GM23338 (cell line): ENCODE measurements around the gene EYA2. TPM values are rescaled to one million over a fixed set of nuclear protein-coding genes. Genes with fewer than 3 reads are reported as not detected.

Experiments used
- ATAC-seq: fragments of 200-7000 bp; cut with Tn5 transposase; 3 replicates; pipeline ENCODE4 v1.9.1; 2020
- DNase-seq: peaks from one replicate; pipeline ENCODE4 v3.0.0-alpha.2; 2015; ENCODE audit warnings: low spot score
- H2AFZ ChIP-seq: fragments of 200-600 bp; sonication (generic); 2 replicates; pipeline ENCODE4 v1.8.0; 2016; ENCODE audit warnings: antibody characterized with exemption, mild to moderate bottlenecking, moderate library complexity
- H3F3A ChIP-seq: fragments of 200-600 bp; sonication (generic); replicated peaks from 2 replicates; pipeline ENCODE4 v1.8.0; 2017; ENCODE audit warnings: antibody characterized with exemption, mixed run types, low read depth
- H3K27ac ChIP-seq: fragments of 200-600 bp; sonication (generic); 2 replicates; pipeline ENCODE4 v1.6.1; 2016; ENCODE audit warnings: low read depth
- H3K27me3 ChIP-seq: fragments of 200-600 bp; sonication (generic); 2 replicates; pipeline ENCODE4 v1.8.0; 2016; ENCODE audit warnings: mild to moderate bottlenecking, mixed run types, moderate library complexity; ENCODE audit not compliant: insufficient read depth
- H3K36me3 ChIP-seq: fragments of 200-600 bp; sonication (generic); 2 replicates; pipeline ENCODE4 v1.8.0; 2016; ENCODE audit warnings: mild to moderate bottlenecking; ENCODE audit not compliant: insufficient read depth
- H3K4me1 ChIP-seq: fragments of 200-600 bp; sonication (generic); 2 replicates; pipeline ENCODE4 v1.8.0; 2016; ENCODE audit warnings: mild to moderate bottlenecking, moderate library complexity; ENCODE audit not compliant: insufficient read depth
- H3K4me2 ChIP-seq: fragments of 200-600 bp; sonication (generic); 2 replicates; pipeline ENCODE4 v1.7.1; 2017; ENCODE audit warnings: mixed run types
- H3K4me3 ChIP-seq: fragments of 200-600 bp; sonication (generic); 2 replicates; pipeline ENCODE4 v1.6.1; 2016; ENCODE audit warnings: mixed run types
- H3K79me2 ChIP-seq: fragments of 200-600 bp; sonication (generic); replicated peaks from 2 replicates; pipeline ENCODE4 v1.8.0; 2017; ENCODE audit warnings: mild to moderate bottlenecking; ENCODE audit not compliant: insufficient read depth
- H3K9me2 ChIP-seq: fragments of 200-600 bp; sonication (generic); 2 replicates; pipeline ENCODE4 v1.8.0; 2017; ENCODE audit not compliant: insufficient read depth
- H4K20me1 ChIP-seq: fragments of 200-600 bp; sonication (generic); replicated peaks from 2 replicates; pipeline ENCODE4 v1.8.0; 2017; ENCODE audit warnings: mild to moderate bottlenecking; ENCODE audit not compliant: insufficient read depth
- H3K27ac Mint-ChIP-seq: 2 replicates; pipeline ENCODE4 v1.8.0; 2020; ENCODE audit warnings: inconsistent platforms, mild to moderate bottlenecking, moderate library complexity, mixed read lengths
- H3K27me3 Mint-ChIP-seq: 3 replicates; pipeline ENCODE4 v1.8.0; 2022; ENCODE audit warnings: low read depth, mild to moderate bottlenecking, moderate library complexity, mixed read lengths, inconsistent platforms; ENCODE audit not compliant: insufficient read depth, poor library complexity
- H3K36me3 Mint-ChIP-seq: 3 replicates; pipeline ENCODE4 v1.8.0; 2021; ENCODE audit warnings: low read depth, mild to moderate bottlenecking, inconsistent platforms, moderate library complexity, mixed read lengths
- H3K4me1 Mint-ChIP-seq: 3 replicates; pipeline ENCODE4 v1.8.0; 2020; ENCODE audit warnings: mild to moderate bottlenecking, inconsistent platforms, mixed read lengths
- H3K4me3 Mint-ChIP-seq: 3 replicates; pipeline ENCODE4 v1.8.0; 2021; ENCODE audit warnings: moderate library complexity, mild to moderate bottlenecking, inconsistent platforms, mixed read lengths
- H3K9me3 Mint-ChIP-seq: 3 replicates; pipeline ENCODE4 v1.8.0; 2020; ENCODE audit warnings: moderate library complexity, mild to moderate bottlenecking, inconsistent platforms, mixed read lengths
- CREB1 ChIP-seq: fragments of 250-450 bp; sonication (Bioruptor Pico); IDR thresholded peaks from 2 replicates; pipeline ENCODE4 v1.5.0; 2020; ENCODE audit warnings: low read depth, mild to moderate bottlenecking, moderate library complexity
- EZH2 ChIP-seq: fragments of 200-600 bp; sonication (generic); IDR thresholded peaks from one replicate; pipeline ENCODE4 v1.8.0; 2017; ENCODE audit warnings: antibody characterized with exemption, mild to moderate bottlenecking, low read depth; ENCODE audit not compliant: unreplicated experiment
- JUNB ChIP-seq: IDR thresholded peaks from one replicate; pipeline ENCODE4 v1.6.1; 2016; ENCODE audit warnings: antibody characterized with exemption; ENCODE audit not compliant: unreplicated experiment
- ZNF331 ChIP-seq: fragments of 250-450 bp; sonication (Bioruptor Pico); IDR thresholded peaks from 2 replicates; pipeline ENCODE4 v1.5.0; 2020; ENCODE audit warnings: low read depth, mild to moderate bottlenecking, moderate library complexity
- polyA plus RNA-seq: library from polyadenylated mRNA; unstranded; fragments of >200 nt; fragmentation: Nextera tagmentation; extraction: Ambion mirVana; gene quantifications from 2 replicates; pipeline ENCODE4 v1.2.1, GENCODE V29; 2016
- total RNA-seq: library from RNA; depleted of rRNA; stranded (reverse); fragments of >200 nt; shearing (Covaris generic); gene quantifications from 2 replicates; pipeline ENCODE4 v1.2.3, GENCODE V29; 2014
- TF ChIP-seq, protein P1 (sequence below), 2 experiments: fragments of 200-600 bp in 1 of 2; sonication (generic) in 1 of 2; conservative IDR thresholded peaks; 2 replicates each; pipeline versions ENCODE4 v1.5.1 to v1.6.1; 2016 to 2017; ENCODE audit warnings: antibody characterized with exemption in 2 of 2, low read depth in 2 of 2, mild to moderate bottlenecking in 2 of 2, moderate library complexity in 1 of 2
- TF ChIP-seq, protein P2 (sequence below): fragments of 250-450 bp; sonication (Bioruptor Pico); IDR thresholded peaks from 2 replicates; pipeline ENCODE4 v1.5.0; 2020; ENCODE audit warnings: mild to moderate bottlenecking, moderate library complexity

EYA2 gene
- total and polyA plus RNA-seq, 2 experiments from 2014 or later = 0.50 to 0.56 TPM

DNA sequence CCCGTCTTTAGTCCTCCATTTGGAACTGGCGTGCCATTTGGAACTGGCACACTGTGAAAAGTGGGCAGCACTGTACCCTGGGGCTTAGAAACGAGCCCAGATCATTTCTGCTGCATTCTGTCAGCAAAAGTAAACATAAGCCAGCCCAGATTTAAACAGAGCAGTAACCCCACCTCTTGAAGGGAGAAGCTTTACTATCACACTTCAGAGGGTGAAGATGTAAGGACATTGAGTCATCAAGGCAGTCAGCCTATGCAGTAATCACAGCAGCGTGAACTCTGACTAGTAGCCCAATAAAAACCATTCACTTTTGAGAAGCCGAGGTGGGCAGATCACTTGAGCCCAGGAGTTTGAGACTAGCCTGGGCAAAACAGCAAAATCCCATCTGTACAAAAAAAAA lies 216.9 kb downstream of the EYA2 start (continued):
- TF ChIP-seq, protein P1, sequence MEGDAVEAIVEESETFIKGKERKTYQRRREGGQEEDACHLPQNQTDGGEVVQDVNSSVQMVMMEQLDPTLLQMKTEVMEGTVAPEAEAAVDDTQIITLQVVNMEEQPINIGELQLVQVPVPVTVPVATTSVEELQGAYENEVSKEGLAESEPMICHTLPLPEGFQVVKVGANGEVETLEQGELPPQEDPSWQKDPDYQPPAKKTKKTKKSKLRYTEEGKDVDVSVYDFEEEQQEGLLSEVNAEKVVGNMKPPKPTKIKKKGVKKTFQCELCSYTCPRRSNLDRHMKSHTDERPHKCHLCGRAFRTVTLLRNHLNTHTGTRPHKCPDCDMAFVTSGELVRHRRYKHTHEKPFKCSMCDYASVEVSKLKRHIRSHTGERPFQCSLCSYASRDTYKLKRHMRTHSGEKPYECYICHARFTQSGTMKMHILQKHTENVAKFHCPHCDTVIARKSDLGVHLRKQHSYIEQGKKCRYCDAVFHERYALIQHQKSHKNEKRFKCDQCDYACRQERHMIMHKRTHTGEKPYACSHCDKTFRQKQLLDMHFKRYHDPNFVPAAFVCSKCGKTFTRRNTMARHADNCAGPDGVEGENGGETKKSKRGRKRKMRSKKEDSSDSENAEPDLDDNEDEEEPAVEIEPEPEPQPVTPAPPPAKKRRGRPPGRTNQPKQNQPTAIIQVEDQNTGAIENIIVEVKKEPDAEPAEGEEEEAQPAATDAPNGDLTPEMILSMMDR (conservative IDR thresholded peaks at IDR 0.05; ENCODE audit: low read depth in 2 of 2) = no peak
- TF ChIP-seq ZNF331 (CRISPR knock-in tag) (no peak), EZH2 (no peak), CREB1 (CRISPR knock-in tag) (no peak), JUNB (no peak)

DNA sequence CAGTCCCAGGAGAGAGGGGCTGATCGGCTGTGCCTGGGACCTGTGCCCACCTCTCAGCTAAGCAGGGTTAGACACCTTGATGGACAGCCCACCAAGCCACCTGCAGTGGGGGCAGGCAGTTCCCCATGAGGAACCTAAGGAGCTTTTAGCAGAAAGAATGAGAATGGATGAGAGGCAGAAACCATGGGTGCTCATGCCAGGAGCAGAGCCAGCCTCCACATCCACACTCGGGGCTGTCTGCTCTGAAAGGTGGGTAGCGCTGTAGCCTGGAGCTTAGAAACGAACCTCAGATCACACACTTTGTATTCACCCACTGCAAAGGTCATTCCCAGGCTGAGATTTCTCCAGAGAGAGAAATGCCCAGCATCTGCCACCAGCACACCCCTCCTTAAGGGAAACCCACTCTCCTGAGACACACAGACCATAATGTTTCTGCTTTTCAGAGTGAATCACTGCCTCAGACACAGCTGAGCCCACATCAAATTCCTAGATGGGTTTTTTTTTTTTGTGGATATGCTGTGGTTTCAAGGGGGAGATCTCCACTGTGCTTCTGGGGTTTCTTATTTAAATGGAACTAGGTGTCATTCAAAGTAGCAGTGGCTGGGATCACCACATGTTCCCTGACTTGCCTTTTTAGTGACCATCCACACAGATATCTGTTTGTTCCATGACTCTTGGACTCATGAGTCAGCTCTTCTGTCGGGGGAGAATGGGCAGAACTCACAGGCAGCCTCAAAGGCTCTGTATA lies 218.9 kb downstream of the EYA2 start:
- Histone ChIP-seq H4K20me1 (no peaks in the 10 kb centered on the region), H3F3A (no peaks in the 10 kb centered on the region), H3K4me2 (no peak overlapping the region), H3K4me1 (peaks cover 10% of the 10 kb centered on the region), H3K27ac (no peak overlapping the region), H3K9me2 (no peaks in the 10 kb centered on the region), H3K27me3 (no peaks in the 10 kb centered on the region), H3K79me2 (no peaks in the 10 kb centered on the region), H2AFZ (no peak overlapping the region; the same call in 1 of the 2 replicates), H3K36me3 (no peaks in the 10 kb centered on the region), H3K4me3 (no peak overlapping the region)
- Mint-ChIP-seq H3K4me1 (peaks cover 20% of the 10 kb centered on the region), H3K9me3 (0 out of 3 replicates have a peak, but pooled peaks cover 6% of the 10 kb centered on the region), H3K4me3 (no peak overlapping the region), H3K27me3 (peaks cover 2% of the 10 kb centered on the region), H3K36me3 (no peaks in the 10 kb centered on the region; the same call in 2 of the 3 replicates), H3K27ac (peak overlapping the region; percentile 21; the same call in 1 of the 2 replicates)
- DNase-seq (no peak), ATAC-seq (no peak)
- TF ChIP-seq, protein P2, sequence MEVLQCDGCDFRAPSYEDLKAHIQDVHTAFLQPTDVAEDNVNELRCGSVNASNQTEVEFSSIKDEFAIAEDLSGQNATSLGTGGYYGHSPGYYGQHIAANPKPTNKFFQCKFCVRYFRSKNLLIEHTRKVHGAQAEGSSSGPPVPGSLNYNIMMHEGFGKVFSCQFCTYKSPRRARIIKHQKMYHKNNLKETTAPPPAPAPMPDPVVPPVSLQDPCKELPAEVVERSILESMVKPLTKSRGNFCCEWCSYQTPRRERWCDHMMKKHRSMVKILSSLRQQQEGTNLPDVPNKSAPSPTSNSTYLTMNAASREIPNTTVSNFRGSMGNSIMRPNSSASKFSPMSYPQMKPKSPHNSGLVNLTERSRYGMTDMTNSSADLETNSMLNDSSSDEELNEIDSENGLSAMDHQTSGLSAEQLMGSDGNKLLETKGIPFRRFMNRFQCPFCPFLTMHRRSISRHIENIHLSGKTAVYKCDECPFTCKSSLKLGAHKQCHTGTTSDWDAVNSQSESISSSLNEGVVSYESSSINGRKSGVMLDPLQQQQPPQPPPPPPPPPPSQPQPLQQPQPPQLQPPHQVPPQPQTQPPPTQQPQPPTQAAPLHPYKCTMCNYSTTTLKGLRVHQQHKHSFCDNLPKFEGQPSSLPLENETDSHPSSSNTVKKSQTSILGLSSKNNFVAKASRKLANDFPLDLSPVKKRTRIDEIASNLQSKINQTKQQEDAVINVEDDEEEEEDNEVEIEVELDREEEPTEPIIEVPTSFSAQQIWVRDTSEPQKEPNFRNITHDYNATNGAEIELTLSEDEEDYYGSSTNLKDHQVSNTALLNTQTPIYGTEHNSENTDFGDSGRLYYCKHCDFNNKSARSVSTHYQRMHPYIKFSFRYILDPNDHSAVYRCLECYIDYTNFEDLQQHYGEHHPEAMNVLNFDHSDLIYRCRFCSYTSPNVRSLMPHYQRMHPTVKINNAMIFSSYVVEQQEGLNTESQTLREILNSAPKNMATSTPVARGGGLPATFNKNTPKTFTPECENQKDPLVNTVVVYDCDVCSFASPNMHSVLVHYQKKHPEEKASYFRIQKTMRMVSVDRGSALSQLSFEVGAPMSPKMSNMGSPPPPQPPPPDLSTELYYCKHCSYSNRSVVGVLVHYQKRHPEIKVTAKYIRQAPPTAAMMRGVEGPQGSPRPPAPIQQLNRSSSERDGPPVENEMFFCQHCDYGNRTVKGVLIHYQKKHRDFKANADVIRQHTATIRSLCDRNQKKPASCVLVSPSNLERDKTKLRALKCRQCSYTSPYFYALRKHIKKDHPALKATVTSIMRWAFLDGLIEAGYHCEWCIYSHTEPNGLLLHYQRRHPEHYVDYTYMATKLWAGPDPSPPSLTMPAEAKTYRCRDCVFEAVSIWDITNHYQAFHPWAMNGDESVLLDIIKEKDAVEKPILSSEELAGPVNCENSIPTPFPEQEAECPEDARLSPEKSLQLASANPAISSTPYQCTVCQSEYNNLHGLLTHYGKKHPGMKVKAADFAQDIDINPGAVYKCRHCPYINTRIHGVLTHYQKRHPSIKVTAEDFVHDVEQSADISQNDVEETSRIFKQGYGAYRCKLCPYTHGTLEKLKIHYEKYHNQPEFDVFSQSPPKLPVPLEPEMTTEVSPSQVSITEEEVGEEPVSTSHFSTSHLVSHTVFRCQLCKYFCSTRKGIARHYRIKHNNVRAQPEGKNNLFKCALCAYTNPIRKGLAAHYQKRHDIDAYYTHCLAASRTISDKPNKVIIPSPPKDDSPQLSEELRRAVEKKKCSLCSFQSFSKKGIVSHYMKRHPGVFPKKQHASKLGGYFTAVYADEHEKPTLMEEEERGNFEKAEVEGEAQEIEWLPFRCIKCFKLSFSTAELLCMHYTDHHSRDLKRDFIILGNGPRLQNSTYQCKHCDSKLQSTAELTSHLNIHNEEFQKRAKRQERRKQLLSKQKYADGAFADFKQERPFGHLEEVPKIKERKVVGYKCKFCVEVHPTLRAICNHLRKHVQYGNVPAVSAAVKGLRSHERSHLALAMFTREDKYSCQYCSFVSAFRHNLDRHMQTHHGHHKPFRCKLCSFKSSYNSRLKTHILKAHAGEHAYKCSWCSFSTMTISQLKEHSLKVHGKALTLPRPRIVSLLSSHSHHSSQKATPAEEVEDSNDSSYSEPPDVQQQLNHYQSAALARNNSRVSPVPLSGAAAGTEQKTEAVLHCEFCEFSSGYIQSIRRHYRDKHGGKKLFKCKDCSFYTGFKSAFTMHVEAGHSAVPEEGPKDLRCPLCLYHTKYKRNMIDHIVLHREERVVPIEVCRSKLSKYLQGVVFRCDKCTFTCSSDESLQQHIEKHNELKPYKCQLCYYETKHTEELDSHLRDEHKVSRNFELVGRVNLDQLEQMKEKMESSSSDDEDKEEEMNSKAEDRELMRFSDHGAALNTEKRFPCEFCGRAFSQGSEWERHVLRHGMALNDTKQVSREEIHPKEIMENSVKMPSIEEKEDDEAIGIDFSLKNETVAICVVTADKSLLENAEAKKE (CRISPR knock-in tag) = no peak
